ENCODE data around the gene SLC15A4.

GRCh38 chr12:128802756-128803155 lies 21.0 kb downstream of the SLC15A4 start:
- TF ChIP-seq, protein P1, sequence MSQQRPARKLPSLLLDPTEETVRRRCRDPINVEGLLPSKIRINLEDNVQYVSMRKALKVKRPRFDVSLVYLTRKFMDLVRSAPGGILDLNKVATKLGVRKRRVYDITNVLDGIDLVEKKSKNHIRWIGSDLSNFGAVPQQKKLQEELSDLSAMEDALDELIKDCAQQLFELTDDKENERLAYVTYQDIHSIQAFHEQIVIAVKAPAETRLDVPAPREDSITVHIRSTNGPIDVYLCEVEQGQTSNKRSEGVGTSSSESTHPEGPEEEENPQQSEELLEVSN (IDR thresholded peaks at IDR 0.05; ENCODE audit: borderline replicate concordance, low read depth) = no peak
- TF ChIP-seq EP300 (IDR thresholded peaks at IDR 0.05) = no peak
- TF ChIP-seq, protein P2, sequence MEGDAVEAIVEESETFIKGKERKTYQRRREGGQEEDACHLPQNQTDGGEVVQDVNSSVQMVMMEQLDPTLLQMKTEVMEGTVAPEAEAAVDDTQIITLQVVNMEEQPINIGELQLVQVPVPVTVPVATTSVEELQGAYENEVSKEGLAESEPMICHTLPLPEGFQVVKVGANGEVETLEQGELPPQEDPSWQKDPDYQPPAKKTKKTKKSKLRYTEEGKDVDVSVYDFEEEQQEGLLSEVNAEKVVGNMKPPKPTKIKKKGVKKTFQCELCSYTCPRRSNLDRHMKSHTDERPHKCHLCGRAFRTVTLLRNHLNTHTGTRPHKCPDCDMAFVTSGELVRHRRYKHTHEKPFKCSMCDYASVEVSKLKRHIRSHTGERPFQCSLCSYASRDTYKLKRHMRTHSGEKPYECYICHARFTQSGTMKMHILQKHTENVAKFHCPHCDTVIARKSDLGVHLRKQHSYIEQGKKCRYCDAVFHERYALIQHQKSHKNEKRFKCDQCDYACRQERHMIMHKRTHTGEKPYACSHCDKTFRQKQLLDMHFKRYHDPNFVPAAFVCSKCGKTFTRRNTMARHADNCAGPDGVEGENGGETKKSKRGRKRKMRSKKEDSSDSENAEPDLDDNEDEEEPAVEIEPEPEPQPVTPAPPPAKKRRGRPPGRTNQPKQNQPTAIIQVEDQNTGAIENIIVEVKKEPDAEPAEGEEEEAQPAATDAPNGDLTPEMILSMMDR (IDR thresholded peaks at IDR 0.05) = no peak
- TF ChIP-seq CHD4 (IDR thresholded peaks at IDR 0.05; ENCODE audit: borderline replicate concordance) = no peak
- TF ChIP-seq POLR2A (IDR thresholded peaks at IDR 0.05; ENCODE audit: low read length) = no peak
- TF ChIP-seq RFX5 (IDR thresholded peaks at IDR 0.05) = no peak
